Transverse colon (tissue), 4 donors: ENCODE measurements around the gene SMIM12. TPM values are rescaled to one million over a fixed set of nuclear protein-coding genes. Genes with fewer than 3 reads are reported as not detected.

Experiments used
- DNase-seq: peaks from one replicate; pipeline ENCODE4 v3.0.0-alpha.2; 2019
- H3K27ac ChIP-seq, 4 donors: fragments of 200-600 bp; sonication (generic); 2 replicates each; pipeline ENCODE4 v1.5.1; 2016 to 2018; ENCODE audit warnings: inconsistent platforms in 4 of 4
- H3K27me3 ChIP-seq: fragments of 200-600 bp; sonication (generic); 2 replicates; pipeline ENCODE4 v1.5.1; 2017; ENCODE audit warnings: inconsistent platforms
- H3K36me3 ChIP-seq, 4 donors: fragments of 200-600 bp; sonication (generic); 2 replicates each; pipeline ENCODE4 v1.5.1; 2017 to 2019; ENCODE audit warnings: inconsistent platforms in 4 of 4
- H3K4me1 ChIP-seq, 4 donors: fragments of 200-600 bp; sonication (generic); 2 replicates each; pipeline ENCODE4 v1.5.1; 2017 to 2020; ENCODE audit warnings: inconsistent platforms in 4 of 4
- H3K4me3 ChIP-seq, 4 donors: fragments of 200-600 bp; sonication (generic); 1 replicate in 1 of 4; 2 replicates in 3 of 4; pipeline versions ENCODE4 v1.5.1 to v1.6.1; 2017 to 2019; ENCODE audit warnings: inconsistent platforms in 4 of 4
- H3K9me3 ChIP-seq, 2 donors: fragments of 200-600 bp; sonication (generic); 2 replicates each; pipeline ENCODE4 v1.5.1; 2017 to 2019; ENCODE audit warnings: inconsistent platforms in 2 of 2
- EP300 ChIP-seq: sonication (generic); formaldehyde crosslinking; IDR thresholded peaks from one replicate; pipeline ENCODE4 v1.6.1; 2017; ENCODE audit warnings: antibody characterized with exemption, low read depth
- POLR2A ChIP-seq: fragments of 450-650 bp; IDR thresholded peaks from one replicate; pipeline ENCODE4 v1.6.1; 2016; ENCODE audit warnings: antibody characterized with exemption, mild to moderate bottlenecking, moderate library complexity
- POLR2AphosphoS5 ChIP-seq, 3 donors: sonication (generic); formaldehyde crosslinking; IDR thresholded peaks; one replicate each; pipeline ENCODE4 v1.6.1; 2016; ENCODE audit warnings: antibody characterized with exemption in 3 of 3
- WGBS, 2 donors: methylation state at CpG; one replicate each; pipeline ENCODE4 v1.1.5; 2018; ENCODE audit warnings: low coverage in 1 of 2; 5-methylcytosine and 5-hydroxymethylcytosine counted together
- in situ Hi-C, 4 donors: fragments of 200-750 bp; cut with MboI; loops; one replicate each; pipeline versions ENCODE4 v1.15.0 to v1.15.1; 2017; ENCODE audit warnings: low sequenced_read_pairs in 3 of 4, low pct_ligation_motif_present in 1 of 4, low pct_unique_long_range_greater_than_20kb in 1 of 4
- intact Hi-C: fragments of 100-400 bp; cut with DNase I; formaldehyde crosslinking; loops from one replicate; pipeline ENCODE4 v1.15.1; 2023; ENCODE audit warnings: low total_unique reads
- total RNA-seq, 4 donors: library from RNA; depleted of rRNA; stranded (reverse); fragments of >200 nt; gene quantifications; one replicate each; pipeline ENCODE4 v1.1.0, GENCODE V29; 2016
- TF ChIP-seq, protein P1 (sequence below), 5 experiments: fragments of 200-600 bp in 3 of 5; fragments of 450-650 bp in 2 of 5; sonication (generic) in 3 of 5; IDR thresholded peaks; 1 replicate in 2 of 5; 2 replicates in 3 of 5; pipeline ENCODE4 v1.5.1; 2016 to 2017; ENCODE audit warnings: antibody characterized with exemption in 5 of 5, inconsistent platforms in 3 of 5, mild to moderate bottlenecking in 2 of 5, moderate library complexity in 1 of 5

The SMIM12 gene
- total RNA-seq, 4 donors from 2014 or later = 14.2 to 42.2 (median 31.5) TPM

DNA sequence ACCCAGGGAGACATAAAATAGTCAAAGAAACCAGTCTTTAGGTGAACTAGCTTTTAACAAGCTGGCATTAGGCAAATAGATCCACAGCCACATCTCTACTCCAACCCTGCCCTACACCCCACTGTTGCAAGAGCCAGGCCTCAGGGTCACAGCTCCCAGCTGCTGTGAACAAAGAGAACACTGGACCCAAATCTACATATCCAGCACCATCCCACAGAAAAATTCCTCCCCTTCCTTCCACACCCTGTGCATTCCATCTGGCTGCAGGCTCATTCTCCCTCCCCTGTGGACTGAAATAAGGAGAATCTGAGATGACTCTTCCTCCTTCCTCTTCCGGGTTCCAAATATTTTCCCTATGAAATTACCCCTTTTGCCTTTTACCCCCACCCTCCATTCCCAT lies 46.7 kb upstream of the SMIM12 start:
- in situ Hi-C loops = no loop called here
- Histone ChIP-seq H3K27ac (no peak overlapping the region), H3K4me3 (no peak overlapping the region), H3K27me3 (peaks cover 4% of the 10 kb centered on the region), H3K9me3 (no peaks in the 10 kb centered on the region), H3K36me3 (no peaks in the 10 kb centered on the region), H3K4me1 (no peaks in the 10 kb centered on the region)
- DNase-seq = no peak
- TF ChIP-seq POLR2A (no peak), EP300 (no peak), POLR2AphosphoS5 (IDR thresholded peaks at IDR 0.05) (no peak)
- TF ChIP-seq, protein P1, sequence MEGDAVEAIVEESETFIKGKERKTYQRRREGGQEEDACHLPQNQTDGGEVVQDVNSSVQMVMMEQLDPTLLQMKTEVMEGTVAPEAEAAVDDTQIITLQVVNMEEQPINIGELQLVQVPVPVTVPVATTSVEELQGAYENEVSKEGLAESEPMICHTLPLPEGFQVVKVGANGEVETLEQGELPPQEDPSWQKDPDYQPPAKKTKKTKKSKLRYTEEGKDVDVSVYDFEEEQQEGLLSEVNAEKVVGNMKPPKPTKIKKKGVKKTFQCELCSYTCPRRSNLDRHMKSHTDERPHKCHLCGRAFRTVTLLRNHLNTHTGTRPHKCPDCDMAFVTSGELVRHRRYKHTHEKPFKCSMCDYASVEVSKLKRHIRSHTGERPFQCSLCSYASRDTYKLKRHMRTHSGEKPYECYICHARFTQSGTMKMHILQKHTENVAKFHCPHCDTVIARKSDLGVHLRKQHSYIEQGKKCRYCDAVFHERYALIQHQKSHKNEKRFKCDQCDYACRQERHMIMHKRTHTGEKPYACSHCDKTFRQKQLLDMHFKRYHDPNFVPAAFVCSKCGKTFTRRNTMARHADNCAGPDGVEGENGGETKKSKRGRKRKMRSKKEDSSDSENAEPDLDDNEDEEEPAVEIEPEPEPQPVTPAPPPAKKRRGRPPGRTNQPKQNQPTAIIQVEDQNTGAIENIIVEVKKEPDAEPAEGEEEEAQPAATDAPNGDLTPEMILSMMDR (IDR thresholded peaks at IDR 0.05) = no peak
- intact Hi-C loops = no loop called here
- 73 to 75% methylated on average over 1 of the region's 1 CpG for WGBS, 2 donors

DNA sequence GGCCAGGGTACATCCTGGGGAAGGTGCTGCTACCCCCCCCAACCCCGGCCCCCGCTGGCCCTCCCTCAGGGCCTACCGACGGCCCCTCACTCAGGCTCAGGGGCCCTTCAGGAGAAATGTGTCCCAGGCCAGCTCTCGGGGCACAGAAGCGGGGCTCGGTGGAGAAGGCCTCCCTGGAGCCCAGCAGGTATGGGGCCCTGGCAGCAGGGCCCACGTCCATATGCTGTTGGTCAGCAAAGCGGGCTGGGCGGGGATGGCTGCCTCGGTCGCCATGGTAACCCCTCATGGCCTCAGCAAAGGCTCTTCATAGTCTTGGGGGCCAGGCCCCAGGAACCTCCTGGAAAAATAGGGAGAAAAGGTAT lies 45.5 kb upstream of the SMIM12 start:
- no peak for DNase-seq
- no peak overlapping the region for H3K27ac ChIP-seq
- 85% methylated on average over 12 of the region's 12 CpGs; no CpG with 5 or more reads in 1 of the 2 donors for WGBS, 2 donors
- no peaks in the 10 kb centered on the region for H3K4me1 ChIP-seq
- in situ Hi-C loops = no loop called here
- no peaks in the 10 kb centered on the region for H3K36me3 ChIP-seq
- peaks cover 5% of the 10 kb centered on the region for H3K27me3 ChIP-seq
- TF ChIP-seq, protein P1 (IDR thresholded peaks at IDR 0.05) = no peak
- TF ChIP-seq POLR2AphosphoS5 (IDR thresholded peaks at IDR 0.05) = no peak
- TF ChIP-seq POLR2A = no peak
- no peak for TF ChIP-seq EP300
- H3K4me3 ChIP-seq = no peak overlapping the region
- H3K9me3 ChIP-seq = no peaks in the 10 kb centered on the region
- intact Hi-C loops = no loop called here

DNA sequence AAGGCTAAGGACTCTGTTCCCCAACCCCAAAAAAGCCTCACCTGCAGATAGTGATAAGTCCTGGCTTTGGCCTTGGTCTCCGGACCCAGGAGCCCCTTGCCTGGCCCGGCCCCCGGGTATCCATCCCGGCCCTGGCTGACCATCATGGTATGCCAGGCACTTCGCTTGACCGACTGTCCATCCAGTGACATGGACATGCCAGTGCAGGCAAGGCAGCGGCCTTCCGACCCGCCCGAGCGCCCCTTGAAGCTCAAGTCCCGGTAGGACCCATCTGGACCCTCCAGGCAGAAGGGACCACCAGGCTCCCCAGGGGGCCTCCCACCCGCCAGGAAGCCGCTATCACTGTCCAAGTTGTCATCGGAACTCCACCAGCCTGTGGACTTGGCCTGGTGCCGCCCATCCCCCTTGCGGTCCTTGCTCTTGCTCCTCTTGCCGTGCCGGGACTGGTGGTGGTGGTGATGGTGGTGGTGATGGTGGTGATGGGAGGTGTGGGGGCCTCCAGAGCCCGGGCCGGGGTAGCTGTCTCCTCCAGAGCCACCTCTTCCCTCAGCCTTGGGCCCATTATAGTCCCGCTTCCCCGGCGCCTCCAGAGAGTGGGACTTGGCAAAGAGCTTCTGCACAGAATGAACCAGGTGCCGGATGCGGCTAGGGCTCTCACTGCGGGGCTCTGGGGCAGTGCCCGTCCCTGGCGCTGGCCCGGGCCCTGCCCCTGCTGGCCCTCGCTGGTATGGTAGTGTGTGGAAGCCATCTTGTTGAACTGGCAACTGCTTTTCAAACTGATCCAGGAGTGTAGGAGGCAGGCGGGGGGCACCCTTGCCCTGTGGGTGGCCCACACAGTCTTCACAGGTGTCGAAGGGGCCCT lies 44.9 kb upstream of the SMIM12 start:
- in situ Hi-C loops = no loop called here
- intact Hi-C loops = no loop called here
- Histone ChIP-seq H3K27ac (no peak overlapping the region), H3K36me3 (no peaks in the 10 kb centered on the region), H3K4me3 (no peak overlapping the region), H3K27me3 (peaks cover 5% of the 10 kb centered on the region), H3K9me3 (no peaks in the 10 kb centered on the region), H3K4me1 (no peaks in the 10 kb centered on the region)
- TF ChIP-seq POLR2AphosphoS5 (IDR thresholded peaks at IDR 0.05) (no peak), EP300 (no peak), POLR2A (no peak)
- TF ChIP-seq, protein P1 (IDR thresholded peaks at IDR 0.05) = no peak
- no peak for DNase-seq
- WGBS, 2 donors = 89% methylated on average over 27 of the region's 33 CpGs; no CpG with 5 or more reads in 1 of the 2 donors

DNA sequence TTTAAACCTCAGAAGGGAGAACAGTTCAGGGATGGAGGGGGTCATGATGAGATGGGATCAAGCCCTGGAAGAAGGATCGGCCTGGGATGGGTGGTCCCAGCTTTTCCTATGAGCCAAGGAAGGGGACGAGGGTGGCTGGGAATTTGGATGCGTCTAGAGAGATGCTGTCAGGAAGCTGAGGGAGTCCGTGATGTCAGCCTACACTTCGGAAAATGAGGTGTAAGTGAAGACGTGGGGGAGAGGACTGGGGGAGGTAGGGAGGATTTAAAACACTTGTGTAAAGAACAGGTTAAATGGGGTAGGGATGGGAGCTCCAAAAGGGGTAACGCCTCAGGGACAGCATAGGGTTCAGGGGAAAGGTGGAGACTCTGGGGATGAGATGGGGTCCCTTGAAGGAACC lies 42.4 kb upstream of the SMIM12 start:
- H3K27me3 ChIP-seq = peaks cover 5% of the 10 kb centered on the region
- no peak overlapping the region for H3K4me3 ChIP-seq
- no peak for DNase-seq
- no peaks in the 10 kb centered on the region for H3K9me3 ChIP-seq
- intact Hi-C loops (no loop called here), in situ Hi-C loops (no loop called here)
- no peaks in the 10 kb centered on the region for H3K36me3 ChIP-seq
- TF ChIP-seq POLR2AphosphoS5 (IDR thresholded peaks at IDR 0.05) (no peak), POLR2A (no peak)
- TF ChIP-seq, protein P1 (IDR thresholded peaks at IDR 0.05) = no peak
- H3K4me1 ChIP-seq = peaks cover 0 to 6% (median 0%) of the 10 kb centered on the region in 4 donors
- WGBS, 2 donors = 57 to 67% methylated on average over 5 to 7 of the region's 7 CpGs
- H3K27ac ChIP-seq = no peak overlapping the region
